ENCODE measurements around the gene SGPP1.

The SGPP1 gene

DNA sequence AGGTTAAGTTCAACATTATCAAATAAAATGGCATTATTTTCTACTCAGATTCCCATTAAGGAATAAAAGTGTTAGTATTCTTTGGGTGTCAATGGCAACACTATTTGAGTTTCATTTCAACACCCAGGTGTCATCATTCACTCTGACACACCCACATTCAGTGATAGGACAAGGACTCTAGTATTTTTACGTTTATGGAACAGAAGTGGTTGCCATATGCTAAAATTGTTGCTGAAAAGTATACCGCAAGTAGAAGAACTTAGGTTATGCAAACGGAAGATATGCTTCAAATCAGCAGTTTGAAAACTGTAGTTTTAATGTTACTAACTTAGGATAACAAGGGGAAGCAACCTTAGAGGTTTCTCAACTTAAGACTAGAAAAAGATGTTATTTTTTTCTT lies 20.0 kb upstream of the SGPP1 start:
- Mint-ChIP-seq H3K9me3 (no peaks in the 10 kb centered on the region), H3K4me1 (peaks cover 22 to 39% of the 10 kb centered on the region in 2 donors), H3K4me3 (no peak overlapping the region), H3K36me3 (no peaks in the 10 kb centered on the region), H3K27ac (peak overlapping the region; percentile 15), H3K27me3 (no peaks in the 10 kb centered on the region)
- DNase-seq (no peak), ATAC-seq (replicated peaks) (peak in 1 of 2 donors; percentile 17)

DNA sequence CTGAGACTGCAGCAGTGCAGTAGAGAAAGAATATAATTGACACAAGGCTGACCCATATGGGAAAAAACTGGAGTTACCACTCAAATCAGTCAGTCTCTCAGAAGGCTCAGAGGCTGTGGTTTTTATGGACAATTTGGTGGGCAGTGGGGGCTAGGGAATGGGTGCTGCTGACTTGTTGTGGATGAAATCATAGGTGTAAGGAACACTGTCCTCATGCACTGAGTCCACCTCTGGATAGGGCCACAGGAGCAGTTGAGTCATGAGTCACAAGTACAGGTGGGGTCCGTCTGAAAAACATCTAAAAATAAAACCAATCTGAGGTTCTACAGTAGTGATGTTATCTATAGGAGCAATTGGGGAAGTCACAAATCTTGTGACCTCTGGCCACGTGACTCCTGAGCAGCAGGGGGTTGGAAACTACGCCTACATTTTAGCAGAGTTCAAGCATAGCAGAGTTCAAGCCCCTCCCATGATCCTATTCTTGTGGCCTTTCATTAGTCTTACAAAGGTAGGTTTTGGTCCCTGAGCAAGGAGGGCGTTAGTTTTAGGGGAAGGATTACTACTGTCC lies 18.1 kb upstream of the SGPP1 start:
- Mint-ChIP-seq H3K27ac (peak overlapping the region; percentile 93), H3K9me3 (no peaks in the 10 kb centered on the region), H3K27me3 (no peaks in the 10 kb centered on the region), H3K4me3 (peak overlapping the region; percentile 0 to 46), H3K4me1 (peaks cover 18 to 35% of the 10 kb centered on the region in 2 donors), H3K36me3 (no peaks in the 10 kb centered on the region)
- ATAC-seq (replicated peaks): peak; percentile 93
- peak; percentile 63 for DNase-seq

DNA sequence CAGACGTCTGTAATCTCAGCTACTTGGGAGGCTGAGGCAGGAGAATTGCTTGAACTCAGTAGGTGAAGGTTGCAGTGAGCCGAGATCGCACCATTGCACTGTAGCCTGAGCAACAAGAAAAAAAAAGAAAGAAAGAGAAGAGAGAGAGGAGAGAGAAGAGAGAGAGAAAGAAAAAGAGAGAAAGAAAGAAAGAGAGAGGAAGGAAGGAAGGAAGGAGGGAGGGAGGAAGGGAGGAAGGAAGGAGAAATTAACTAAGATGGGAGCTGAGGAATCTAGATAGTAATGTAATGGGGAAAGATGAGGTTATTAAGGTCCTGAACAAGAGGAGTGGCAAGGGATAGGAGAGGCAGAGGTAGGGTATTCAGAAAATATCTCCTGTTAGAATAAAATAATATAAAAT lies 17.4 kb upstream of the SGPP1 start:
- ATAC-seq (replicated peaks) (no peak), DNase-seq (no peak)
- Mint-ChIP-seq H3K27me3 (no peaks in the 10 kb centered on the region), H3K36me3 (no peaks in the 10 kb centered on the region), H3K27ac (peak overlapping the region; percentile 84), H3K9me3 (no peaks in the 10 kb centered on the region), H3K4me3 (peak overlapping the region in 1 of 2 donors; percentile 7), H3K4me1 (peaks cover 18 to 35% of the 10 kb centered on the region in 2 donors)

DNA sequence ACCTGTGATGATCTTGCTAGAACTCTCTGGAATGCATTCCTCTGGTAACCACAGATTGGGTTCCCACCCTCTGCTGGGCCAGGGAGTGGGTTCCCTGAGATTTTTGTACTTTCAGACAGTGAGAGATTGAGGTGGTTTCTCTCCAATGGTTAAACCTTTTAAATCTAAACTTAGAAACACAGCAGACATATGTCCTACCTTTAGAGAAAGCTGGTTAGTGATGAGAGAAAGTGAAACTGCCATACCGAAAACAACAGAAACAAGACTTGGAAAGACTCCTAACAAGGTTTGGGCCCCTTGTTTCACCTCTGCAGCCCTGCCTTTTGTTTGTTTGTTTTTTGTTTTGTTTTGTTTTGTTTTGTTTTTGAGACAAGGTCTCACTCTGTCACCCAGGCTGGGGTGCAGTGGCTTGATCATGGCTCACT lies 9.7 kb upstream of the SGPP1 start:
- H3K27ac Mint-ChIP-seq: peak overlapping the region; percentile 80
- ATAC-seq (replicated peaks) (peak; percentile 43 to 45), DNase-seq (no peak)
- no peaks in the 10 kb centered on the region for H3K9me3 Mint-ChIP-seq
- no peaks in the 10 kb centered on the region for H3K27me3 Mint-ChIP-seq
- H3K4me3 Mint-ChIP-seq: no peak overlapping the region
- no peaks in the 10 kb centered on the region for H3K36me3 Mint-ChIP-seq
- H3K4me1 Mint-ChIP-seq: peaks cover 6 to 13% of the 10 kb centered on the region in 2 donors

DNA sequence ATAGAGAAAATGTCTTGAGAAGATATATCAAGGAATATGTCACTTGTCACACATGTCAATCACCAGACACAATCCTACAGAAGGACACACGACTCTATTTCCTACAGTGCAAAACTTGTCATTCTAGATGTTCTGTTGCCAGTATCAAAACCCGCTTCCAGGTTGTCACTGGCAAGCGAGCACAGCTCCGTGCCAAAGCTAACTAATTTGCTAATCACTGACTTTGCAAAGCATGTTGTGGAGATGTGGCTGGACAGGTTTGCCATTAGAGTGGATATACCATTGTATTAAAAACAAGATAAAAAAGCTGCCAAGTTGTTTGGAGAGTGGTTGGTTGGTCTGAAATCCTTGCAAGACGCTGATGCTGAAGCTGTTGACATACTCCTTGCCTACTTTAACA lies 7.9 kb upstream of the SGPP1 start:
- H3K4me1 Mint-ChIP-seq: peaks cover 6 to 13% of the 10 kb centered on the region in 2 donors
- no peaks in the 10 kb centered on the region for H3K27me3 Mint-ChIP-seq
- H3K36me3 Mint-ChIP-seq: no peaks in the 10 kb centered on the region

DNA sequence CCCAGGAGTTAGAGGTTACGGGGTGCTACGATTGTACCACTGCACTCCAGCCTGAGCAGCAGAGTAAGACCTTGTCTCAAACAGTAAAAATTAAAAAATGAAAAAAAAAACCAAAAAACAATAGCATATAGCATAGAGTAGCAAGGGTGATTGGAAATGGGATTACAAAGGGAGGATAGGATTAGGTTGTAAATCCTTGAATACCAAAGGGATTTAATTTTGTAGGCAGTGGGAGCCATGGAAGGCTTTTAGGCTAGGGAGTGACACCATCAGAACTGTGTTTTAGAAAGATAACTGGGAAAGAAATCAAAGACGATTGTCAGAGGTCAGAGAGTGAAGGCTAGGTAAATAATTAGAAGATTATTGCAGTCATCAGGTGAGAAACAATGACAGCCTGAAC lies 2.8 kb upstream of the SGPP1 start:
- no peak overlapping the region for H3K4me3 Mint-ChIP-seq

More for the DNA sequence above, 7.9 kb upstream of the SGPP1 start:
- DNase-seq: no peak
- Mint-ChIP-seq H3K4me3 (no peak overlapping the region), H3K9me3 (no peaks in the 10 kb centered on the region), H3K27ac (no peak overlapping the region)
- ATAC-seq (replicated peaks): no peak

DNA sequence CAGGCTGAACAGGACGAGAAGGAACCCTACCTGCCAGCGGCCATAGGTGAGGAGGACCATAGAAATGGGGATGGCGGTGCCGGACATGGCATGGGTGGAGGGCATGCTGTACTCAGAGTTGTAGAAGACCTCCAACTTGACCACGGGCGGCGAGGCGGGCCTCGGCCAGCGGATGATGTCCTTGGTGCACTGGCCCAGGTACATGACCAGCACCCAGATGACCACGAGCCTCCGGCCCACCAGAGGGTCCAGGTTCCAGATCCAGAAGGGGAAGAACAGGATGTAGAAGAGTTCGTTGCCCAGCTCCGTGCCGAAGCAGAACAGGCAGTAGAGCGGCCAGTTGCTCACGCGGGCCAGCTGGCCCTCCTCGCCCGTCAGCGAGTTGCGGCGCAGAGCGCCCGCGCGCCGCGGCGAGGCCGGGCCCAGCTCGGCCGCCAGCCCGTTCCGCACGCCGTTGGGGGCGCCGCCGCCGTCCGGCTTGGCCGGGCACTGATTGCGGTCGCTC lies 582 bp downstream of the SGPP1 start:
- peaks cover 20 to 36% of the 10 kb centered on the region in 2 donors for H3K4me1 Mint-ChIP-seq
- H3K4me3 Mint-ChIP-seq: peak overlapping the region; percentile 100
- ATAC-seq (replicated peaks): peak; percentile 61 to 68
- DNase-seq: peak; percentile 11
- H3K27ac Mint-ChIP-seq: peak overlapping the region; percentile 97
- no peaks in the 10 kb centered on the region for H3K27me3 Mint-ChIP-seq
- H3K36me3 Mint-ChIP-seq: peaks cover 1 to 4% of the 10 kb centered on the region in 2 donors
- no peaks in the 10 kb centered on the region for H3K9me3 Mint-ChIP-seq

More for the DNA sequence above, 2.8 kb upstream of the SGPP1 start:
- no peak for ATAC-seq (replicated peaks)
- no peak for DNase-seq
- Mint-ChIP-seq H3K4me1 (peaks cover 16 to 22% of the 10 kb centered on the region in 2 donors), H3K27me3 (no peaks in the 10 kb centered on the region), H3K27ac (no peak overlapping the region), H3K9me3 (no peaks in the 10 kb centered on the region), H3K36me3 (peaks cover 0 to 4% of the 10 kb centered on the region in 2 donors)

DNA sequence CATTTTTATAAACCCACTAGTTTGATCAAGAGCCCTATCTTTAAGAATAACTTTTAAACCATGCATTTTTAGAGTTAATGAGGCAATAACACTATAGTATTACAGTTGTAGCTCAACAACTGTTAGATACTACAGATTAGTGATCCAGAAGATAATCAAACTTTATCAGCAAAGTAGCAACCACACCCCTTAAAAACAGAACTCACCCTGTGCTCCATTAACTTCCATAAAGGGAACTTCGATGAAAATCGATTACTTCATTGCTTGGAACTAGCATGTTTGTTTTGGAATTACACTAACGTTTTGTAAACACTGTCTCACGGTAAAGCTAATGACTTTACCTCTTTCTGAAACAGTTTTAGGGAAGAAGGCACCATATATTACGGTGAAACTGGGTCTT lies 1.4 kb downstream of the SGPP1 start:
- no peak overlapping the region for H3K27ac Mint-ChIP-seq
- H3K36me3 Mint-ChIP-seq: peaks cover 1 to 5% of the 10 kb centered on the region in 2 donors
- peaks cover 20 to 36% of the 10 kb centered on the region in 2 donors for H3K4me1 Mint-ChIP-seq
- no peaks in the 10 kb centered on the region for H3K27me3 Mint-ChIP-seq
- ATAC-seq (replicated peaks): no peak
- no peak for DNase-seq
- H3K4me3 Mint-ChIP-seq: peak overlapping the region; percentile 100
- no peaks in the 10 kb centered on the region for H3K9me3 Mint-ChIP-seq

DNA sequence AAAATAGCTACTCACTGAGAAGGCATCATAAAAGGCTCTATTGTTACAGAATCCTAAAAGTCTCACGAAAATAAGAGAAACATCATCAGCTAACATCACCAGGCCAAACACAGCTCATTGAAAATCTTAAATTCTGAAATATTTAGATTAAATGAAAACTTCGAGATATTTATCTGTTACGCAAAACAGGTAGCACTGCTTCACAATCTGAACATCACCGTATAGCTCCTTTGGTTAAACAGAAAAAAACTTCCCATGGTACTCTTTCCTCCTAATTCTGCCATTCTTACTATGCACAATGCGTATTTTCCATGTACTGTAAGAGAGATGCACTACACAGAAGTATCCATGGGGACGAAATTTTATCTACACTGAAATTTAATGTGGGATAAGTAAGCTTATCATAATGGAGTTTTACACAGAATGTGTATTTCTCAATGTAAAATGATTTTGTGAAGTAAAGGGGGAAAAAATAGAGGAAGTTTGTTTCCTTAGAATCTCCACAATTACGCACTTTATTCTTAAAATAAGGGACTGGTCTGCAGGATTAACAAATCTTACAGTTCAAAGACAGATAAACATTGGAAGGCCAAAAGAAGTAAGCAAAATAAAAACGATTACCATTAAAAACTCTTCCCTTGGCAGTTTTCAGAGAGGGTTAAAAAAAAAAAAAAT lies 1.9 kb downstream of the SGPP1 start:
- Mint-ChIP-seq H3K27me3 (no peaks in the 10 kb centered on the region), H3K4me1 (peaks cover 20 to 36% of the 10 kb centered on the region in 2 donors), H3K27ac (peak overlapping the region; percentile 17), H3K36me3 (peaks cover 1 to 8% of the 10 kb centered on the region in 2 donors), H3K4me3 (peak overlapping the region; percentile 100), H3K9me3 (no peaks in the 10 kb centered on the region)
- no peak for DNase-seq
- no peak for ATAC-seq (replicated peaks)

DNA sequence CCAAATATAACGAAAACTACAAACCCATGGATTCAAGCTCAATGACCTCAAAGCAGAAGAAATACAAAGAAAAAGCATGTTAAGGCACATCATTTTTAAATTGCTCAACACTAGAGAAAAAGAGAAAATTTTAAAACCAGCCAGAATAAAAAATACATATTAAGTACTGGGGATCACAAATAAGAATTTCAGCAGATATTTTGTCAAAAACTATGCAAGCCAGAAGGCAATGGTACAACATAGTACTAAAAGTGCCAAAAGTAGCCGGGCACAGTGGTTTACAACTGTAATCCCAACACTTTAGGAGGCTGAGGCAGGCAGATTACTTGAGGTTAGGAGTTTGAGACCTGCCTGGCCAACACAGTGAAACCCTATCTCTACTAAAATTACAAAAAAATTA lies 10.2 kb downstream of the SGPP1 start:
- peaks cover 0 to 11% of the 10 kb centered on the region in 2 donors for H3K9me3 Mint-ChIP-seq
- no peak for DNase-seq
- H3K27me3 Mint-ChIP-seq: no peaks in the 10 kb centered on the region
- H3K4me1 Mint-ChIP-seq: peaks cover 6 to 10% of the 10 kb centered on the region in 2 donors
- H3K27ac Mint-ChIP-seq: no peak overlapping the region
- no peak overlapping the region for H3K4me3 Mint-ChIP-seq
- H3K36me3 Mint-ChIP-seq: peaks cover 24 to 32% of the 10 kb centered on the region in 2 donors
- ATAC-seq (replicated peaks): no peak

DNA sequence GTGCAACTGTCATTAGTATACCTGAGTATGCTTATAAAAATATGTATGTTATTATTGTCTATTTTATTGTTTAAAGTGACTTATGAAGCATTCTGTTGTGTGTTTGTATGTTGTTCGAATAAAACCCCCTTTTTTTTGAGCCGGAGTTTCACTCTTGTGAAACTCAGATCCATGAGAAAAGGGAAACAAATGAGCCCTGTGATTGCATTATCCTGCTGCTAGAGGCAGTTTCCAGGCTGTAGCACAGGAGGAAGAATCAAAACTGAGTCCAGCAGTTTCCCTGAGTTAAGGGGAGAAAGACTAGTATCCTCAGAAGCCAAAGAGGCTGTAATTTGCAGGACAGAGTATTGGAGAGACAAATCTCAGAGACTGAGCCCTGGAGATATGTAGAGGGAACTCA lies 12.5 kb downstream of the SGPP1 start:
- ATAC-seq (replicated peaks): no peak
- peaks cover 26 to 31% of the 10 kb centered on the region in 2 donors for H3K36me3 Mint-ChIP-seq

DNA sequence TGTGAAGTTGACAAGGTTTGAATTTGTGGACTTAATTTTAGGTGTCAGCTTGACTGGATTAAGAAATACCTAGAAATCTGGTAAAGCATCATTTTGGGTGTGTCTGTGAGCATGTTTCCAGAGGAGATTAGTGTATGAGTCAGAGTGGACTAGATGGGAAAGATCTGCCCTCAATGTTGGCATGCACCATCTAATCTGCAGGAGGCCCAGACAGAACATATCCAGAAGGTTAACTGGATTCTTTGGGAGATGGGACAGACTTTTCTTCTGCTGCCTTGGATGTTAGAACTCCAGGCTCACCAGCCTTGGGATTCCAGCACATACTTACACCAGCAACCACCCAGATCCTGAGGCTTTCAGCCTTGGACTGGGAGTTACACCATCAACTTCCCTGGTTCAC lies 14.1 kb downstream of the SGPP1 start:
- peaks cover 11 to 21% of the 10 kb centered on the region in 2 donors for H3K4me1 Mint-ChIP-seq
- DNase-seq: no peak
- H3K4me3 Mint-ChIP-seq: no peak overlapping the region
- no peaks in the 10 kb centered on the region for H3K27me3 Mint-ChIP-seq
- peaks cover 0 to 9% of the 10 kb centered on the region in 2 donors for H3K9me3 Mint-ChIP-seq
- ATAC-seq (replicated peaks): no peak
- no peak overlapping the region for H3K27ac Mint-ChIP-seq
- peaks cover 23 to 26% of the 10 kb centered on the region in 2 donors for H3K36me3 Mint-ChIP-seq

More for the DNA sequence above, 12.5 kb downstream of the SGPP1 start:
- H3K9me3 Mint-ChIP-seq: peaks cover 0 to 11% of the 10 kb centered on the region in 2 donors
- H3K4me3 Mint-ChIP-seq: no peak overlapping the region
- H3K27me3 Mint-ChIP-seq: no peaks in the 10 kb centered on the region
- no peak for DNase-seq
- H3K27ac Mint-ChIP-seq: no peak overlapping the region
- H3K4me1 Mint-ChIP-seq: peaks cover 10 to 20% of the 10 kb centered on the region in 2 donors

DNA sequence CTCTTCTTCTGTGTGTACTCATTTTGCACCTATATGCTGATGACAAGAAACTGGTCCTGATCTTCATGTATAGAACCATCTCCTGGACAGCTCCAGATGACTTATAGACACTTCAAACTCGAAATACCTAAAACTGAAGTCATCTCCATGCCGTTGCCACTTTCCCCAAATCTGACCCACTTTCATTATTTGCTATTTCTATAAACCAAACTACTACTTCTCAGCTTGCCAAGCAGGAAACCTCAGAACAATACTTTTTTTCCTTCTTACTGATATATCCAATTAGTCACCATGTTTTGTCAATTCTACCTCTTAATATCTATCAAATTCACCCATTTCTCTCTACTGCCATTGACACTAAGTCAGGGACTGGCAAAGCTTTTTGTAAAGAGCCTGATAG lies 14.8 kb downstream of the SGPP1 start:
- peaks cover 23 to 26% of the 10 kb centered on the region in 2 donors for H3K36me3 Mint-ChIP-seq
- H3K9me3 Mint-ChIP-seq: peaks cover 0 to 9% of the 10 kb centered on the region in 2 donors
- no peaks in the 10 kb centered on the region for H3K27me3 Mint-ChIP-seq
- peaks cover 11 to 21% of the 10 kb centered on the region in 2 donors for H3K4me1 Mint-ChIP-seq
- DNase-seq: no peak
- H3K4me3 Mint-ChIP-seq: no peak overlapping the region
- ATAC-seq (replicated peaks): no peak
- H3K27ac Mint-ChIP-seq: no peak overlapping the region

DNA sequence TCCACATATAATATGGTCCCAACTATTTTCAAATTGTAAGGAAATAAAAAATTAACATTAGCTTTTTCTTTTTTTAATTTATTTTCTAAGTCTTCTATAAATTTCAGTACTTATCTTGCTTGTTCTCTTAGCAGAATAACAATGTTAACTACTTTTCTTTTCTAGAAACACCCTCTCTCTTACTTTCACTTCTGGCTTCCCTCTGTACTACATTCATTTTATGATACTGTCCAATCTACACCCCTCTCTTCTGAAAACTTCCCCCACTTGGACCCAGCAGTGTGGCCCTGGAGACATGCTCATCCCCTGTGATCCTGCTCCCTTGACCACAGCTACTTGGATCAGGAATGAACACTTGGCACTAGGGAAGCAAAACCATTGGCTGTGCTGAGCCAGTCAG lies 15.7 kb downstream of the SGPP1 start:
- Mint-ChIP-seq H3K4me3 (peak overlapping the region; percentile 54 to 57), H3K9me3 (peaks cover 0 to 5% of the 10 kb centered on the region in 2 donors), H3K36me3 (peaks cover 18 to 20% of the 10 kb centered on the region in 2 donors), H3K4me1 (peaks cover 11 to 21% of the 10 kb centered on the region in 2 donors), H3K27me3 (no peaks in the 10 kb centered on the region), H3K27ac (peak overlapping the region; percentile 83)
- DNase-seq (no peak), ATAC-seq (replicated peaks) (no peak)

DNA sequence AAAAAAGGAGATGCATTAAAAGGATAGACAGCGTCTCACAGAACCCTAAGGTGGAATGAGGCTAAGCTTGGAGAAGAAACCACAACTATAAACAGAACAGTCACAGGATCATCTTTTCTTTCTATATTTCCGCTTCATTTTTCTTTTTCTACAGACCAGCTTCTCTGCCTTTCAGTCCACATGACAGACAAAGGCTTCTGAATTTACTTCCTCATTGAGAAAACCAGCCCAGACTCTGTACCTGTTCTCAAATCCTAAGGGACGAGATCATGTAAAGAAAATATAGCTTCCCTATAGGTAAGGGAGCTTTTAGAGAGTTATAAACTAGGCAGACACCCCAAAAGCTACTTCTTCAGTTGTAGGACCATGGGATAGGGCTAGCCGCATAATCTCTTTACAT lies 17.4 kb downstream of the SGPP1 start:
- H3K4me3 Mint-ChIP-seq: no peak overlapping the region
- ATAC-seq (replicated peaks) (peak in 1 of 2 donors; percentile 33), DNase-seq (no peak)
- peaks cover 15 to 29% of the 10 kb centered on the region in 2 donors for H3K4me1 Mint-ChIP-seq
- peak overlapping the region; percentile 47 for H3K27ac Mint-ChIP-seq
- peaks cover 0 to under 1% of the 10 kb centered on the region in 2 donors for H3K9me3 Mint-ChIP-seq
- H3K27me3 Mint-ChIP-seq: no peaks in the 10 kb centered on the region
- H3K36me3 Mint-ChIP-seq: peaks cover 10 to 11% of the 10 kb centered on the region in 2 donors

Measured in stimulated activated naive B cell treated with anti-CD40 and anti-IgM and Interleukin-4, amounts not matched to agents 10 μg/mL and 1 μg/mL and 100 μg/mL, for 72 hours (primary cell).